GM18505 (cell line): ENCODE measurements around the gene PNLIPRP1.

Source experiments
- ATAC-seq: cut with Tn5 transposase; IDR thresholded peaks from one replicate; pipeline ENCODE4 v1.9.1; 2021; ENCODE audit not compliant: unreplicated experiment
- POLR2A ChIP-seq: IDR thresholded peaks from 4 replicates; pipeline ENCODE4 v1.6.1; 2011; ENCODE audit warnings: borderline replicate concordance; ENCODE audit not compliant: insufficient read depth, insufficient read length; ENCODE audit errors: extremely low read depth

PNLIPRP1 gene

DNA sequence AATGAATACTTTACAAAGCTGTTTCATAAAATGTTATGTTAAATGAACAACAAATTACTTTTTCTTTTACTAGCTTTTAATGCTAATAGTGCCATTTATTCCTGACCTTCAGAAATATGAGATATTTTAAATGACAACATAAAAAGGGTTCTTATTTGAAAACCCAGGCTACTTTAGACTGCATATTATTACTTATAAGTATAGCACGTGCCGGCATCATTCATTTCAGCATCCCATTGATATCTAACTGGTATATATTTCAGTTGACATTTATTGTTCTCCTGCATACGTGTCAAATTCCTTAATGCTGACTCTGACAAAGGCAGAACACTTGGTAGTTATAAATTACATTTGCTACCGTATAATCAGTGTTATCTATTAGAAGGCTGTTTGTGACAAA, 65.3 kb downstream of the PNLIPRP1 start:
- no peak for TF ChIP-seq POLR2A
- no peak for ATAC-seq

DNA sequence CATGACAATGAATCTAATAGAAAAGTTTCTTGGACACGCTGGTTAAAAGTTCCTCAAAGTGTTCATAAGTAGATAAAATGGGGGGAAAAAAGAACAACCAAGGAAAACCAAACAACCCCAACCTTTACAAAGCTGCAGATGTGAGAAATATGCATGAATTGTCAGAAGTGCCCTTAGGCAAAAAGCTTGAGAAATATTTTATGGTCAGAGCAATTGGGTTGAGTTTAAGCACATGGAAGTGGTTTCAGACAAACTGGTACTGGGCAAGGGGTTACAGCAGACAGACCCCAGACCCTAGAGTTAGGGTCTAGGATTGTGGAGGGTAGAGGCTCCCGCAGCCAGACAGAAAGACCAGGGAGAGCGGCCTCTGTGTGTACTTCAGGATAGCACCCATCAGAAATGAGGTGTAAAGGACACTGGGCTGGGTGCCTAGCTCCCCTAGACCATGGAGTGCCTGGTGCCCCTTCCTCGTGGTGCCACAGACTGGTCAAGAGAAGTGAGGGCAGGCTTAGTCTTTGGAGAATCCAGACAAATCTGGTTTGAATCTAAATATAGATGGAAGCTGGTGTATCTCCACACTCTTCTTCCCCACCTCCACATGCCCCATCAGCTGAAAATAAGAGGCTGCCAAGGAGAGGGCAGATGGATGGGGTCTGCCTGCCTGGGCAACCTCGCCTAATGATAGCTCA, 67.2 kb downstream of the PNLIPRP1 start:
- TF ChIP-seq POLR2A: no peak
- ATAC-seq: no peak
